ENCODE measurements around the gene RABGAP1.

The RABGAP1 gene

GRCh38 chr9:123039617-123040219, 98.9 kb downstream of the RABGAP1 start:
- no peak for DNase-seq (ENCODE audit: extremely low spot score)
- ChIA-PET POLR2A (interaction anchor here (1.1 kb wide), 1 partner anchor 9 kb away, joined by 3 read pairs; no protein-coding TSS in a partner anchor), CTCF (no interaction called here)
- TF ChIP-seq FOXA1 (IDR thresholded peaks at IDR 0.05) (no peak), ZNF384 (IDR thresholded peaks at IDR 0.05) (no peak), LEF1 (IDR thresholded peaks at IDR 0.05; ENCODE audit: borderline replicate concordance) (no peak), TARDBP (IDR thresholded peaks at IDR 0.05) (no peak), HDGF (IDR thresholded peaks at IDR 0.05; ENCODE audit: borderline replicate concordance) (no peak), CTBP1 (IDR thresholded peaks at IDR 0.05; ENCODE audit: borderline replicate concordance) (no peak), SP1 (IDR thresholded peaks at IDR 0.05) (no peak), PKNOX1 (IDR thresholded peaks at IDR 0.05) (no peak), L3MBTL2 (conservative IDR thresholded peaks at IDR 0.05) (no peak), FOXM1 (IDR thresholded peaks at IDR 0.05; ENCODE audit: borderline replicate concordance) (no peak), NFRKB (IDR thresholded peaks at IDR 0.05) (no peak)

GRCh38 chr9:123040801-123041200, 100.0 kb downstream of the RABGAP1 start:
- TF ChIP-seq FOXA1 (IDR thresholded peaks at IDR 0.05) (no peak), PKNOX1 (IDR thresholded peaks at IDR 0.05) (no peak)
- DNase-seq (ENCODE audit: extremely low spot score), result no peak
- ChIA-PET POLR2A (no interaction called here), CTCF (no interaction called here)

- ChIA-PET POLR2A (no interaction called here), CTCF (no interaction called here)
- TF ChIP-seq FOXM1 (IDR thresholded peaks at IDR 0.05; ENCODE audit: borderline replicate concordance), result no peak
- TF ChIP-seq SP1 (IDR thresholded peaks at IDR 0.05), result no peak
- DNase-seq (ENCODE audit: extremely low spot score), result no peak
Observed at GRCh38 chr9:123041489-123041888, 100.7 kb downstream of the RABGAP1 start.

DNA sequence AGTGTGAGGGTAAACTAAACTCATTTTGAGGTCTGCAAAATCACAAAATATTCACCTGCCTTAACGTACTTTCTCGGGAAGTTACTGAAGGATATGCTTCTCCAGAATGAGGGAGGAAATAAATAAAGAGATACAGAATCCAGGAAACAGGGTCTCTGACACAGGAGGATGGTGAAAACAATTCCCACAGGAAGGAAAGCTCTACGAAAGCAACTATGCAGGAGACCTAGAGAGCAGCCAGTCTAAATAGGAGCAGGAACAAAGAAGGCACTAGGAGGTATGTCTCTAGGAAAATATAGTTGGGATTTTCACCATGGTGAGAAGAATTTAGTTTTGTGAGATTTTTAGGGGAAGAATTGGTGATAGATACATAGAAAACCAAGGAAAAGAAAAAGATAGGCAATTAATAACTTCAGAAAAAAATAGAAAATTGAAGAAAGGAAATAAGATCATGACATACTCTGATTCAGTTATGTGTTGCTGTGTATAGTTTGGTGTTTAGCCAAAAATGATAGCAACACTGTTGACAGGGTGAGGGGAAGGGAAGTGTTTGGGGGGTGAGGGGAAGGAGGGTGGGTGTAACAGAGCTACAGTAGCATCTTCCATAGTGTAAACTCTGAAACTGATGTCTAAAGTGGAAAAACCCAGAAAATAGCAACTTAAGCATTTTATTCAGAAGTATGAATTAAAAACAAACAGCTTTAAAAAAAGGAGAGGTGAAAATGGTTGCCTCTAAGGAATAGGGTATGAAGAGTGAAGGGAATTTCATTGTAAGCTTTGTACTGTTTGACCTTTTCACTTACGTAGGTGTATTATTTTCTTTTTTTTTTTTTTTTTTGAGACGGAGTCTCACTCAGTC, 102.5 kb downstream of the RABGAP1 start:
- ChIA-PET POLR2A (no interaction called here), CTCF (no interaction called here)
- TF ChIP-seq L3MBTL2 (conservative IDR thresholded peaks at IDR 0.05) (no peak), TARDBP (IDR thresholded peaks at IDR 0.05) (no peak), ZNF384 (IDR thresholded peaks at IDR 0.05) (no peak), LEF1 (IDR thresholded peaks at IDR 0.05; ENCODE audit: borderline replicate concordance) (no peak), NFRKB (IDR thresholded peaks at IDR 0.05) (no peak), CTBP1 (IDR thresholded peaks at IDR 0.05; ENCODE audit: borderline replicate concordance) (no peak), FOXM1 (IDR thresholded peaks at IDR 0.05; ENCODE audit: borderline replicate concordance) (no peak), ELF4 (IDR thresholded peaks at IDR 0.05) (no peak), FOXK2 (IDR thresholded peaks at IDR 0.05) (no peak), FOXA1 (IDR thresholded peaks at IDR 0.05) (no peak), SP1 (IDR thresholded peaks at IDR 0.05) (no peak), BHLHE40 (IDR thresholded peaks at IDR 0.05; ENCODE audit: borderline replicate concordance) (no peak), ARNT (IDR thresholded peaks at IDR 0.05) (no peak)
- DNase-seq (ENCODE audit: extremely low spot score), result no peak

GRCh38 chr9:123044586-123044985, 103.8 kb downstream of the RABGAP1 start:
- DNase-seq (ENCODE audit: extremely low spot score), result no peak
- ChIA-PET POLR2A (no interaction called here), CTCF (no interaction called here)
- TF ChIP-seq PKNOX1 (IDR thresholded peaks at IDR 0.05), result no peak
- TF ChIP-seq CTBP1 (IDR thresholded peaks at IDR 0.05; ENCODE audit: borderline replicate concordance), result no peak
- TF ChIP-seq LEF1 (IDR thresholded peaks at IDR 0.05; ENCODE audit: borderline replicate concordance), result no peak
- TF ChIP-seq FOXA1 (IDR thresholded peaks at IDR 0.05), result no peak

GRCh38 chr9:123046406-123047195, 105.8 kb downstream of the RABGAP1 start:
- ChIA-PET CTCF (no interaction called here), POLR2A (interaction anchor here (1.6 kb wide), 1 partner anchor 142 kb away, joined by 3 read pairs; the partner anchor contains the start of gene RC3H2)
- TF ChIP-seq PKNOX1 (IDR thresholded peaks at IDR 0.05) (no peak), SP1 (IDR thresholded peaks at IDR 0.05) (no peak), CTBP1 (IDR thresholded peaks at IDR 0.05; ENCODE audit: borderline replicate concordance) (no peak), ARNT (IDR thresholded peaks at IDR 0.05) (no peak), BHLHE40 (IDR thresholded peaks at IDR 0.05; ENCODE audit: borderline replicate concordance) (no peak), NFRKB (IDR thresholded peaks at IDR 0.05) (no peak), FOXA1 (IDR thresholded peaks at IDR 0.05) (no peak), SUZ12 (IDR thresholded peaks at IDR 0.05) (no peak), LEF1 (IDR thresholded peaks at IDR 0.05; ENCODE audit: borderline replicate concordance) (no peak), FOXM1 (IDR thresholded peaks at IDR 0.05; ENCODE audit: borderline replicate concordance) (no peak), ELF4 (IDR thresholded peaks at IDR 0.05) (no peak), HDGF (IDR thresholded peaks at IDR 0.05; ENCODE audit: borderline replicate concordance) (no peak), ZNF384 (IDR thresholded peaks at IDR 0.05) (no peak), FOXK2 (IDR thresholded peaks at IDR 0.05) (no peak)
- no peak for DNase-seq (ENCODE audit: extremely low spot score)
